NCI-H1417 treated with DMSO at 0.1 percent for 48 hours (cell line): ENCODE results near the gene TGFBR3.

Source experiments
- DNase-seq: peaks from one replicate; lab custom pipeline; 2025; lab: John Stamatoyannopoulos, UW

Gene TGFBR3

DNA sequence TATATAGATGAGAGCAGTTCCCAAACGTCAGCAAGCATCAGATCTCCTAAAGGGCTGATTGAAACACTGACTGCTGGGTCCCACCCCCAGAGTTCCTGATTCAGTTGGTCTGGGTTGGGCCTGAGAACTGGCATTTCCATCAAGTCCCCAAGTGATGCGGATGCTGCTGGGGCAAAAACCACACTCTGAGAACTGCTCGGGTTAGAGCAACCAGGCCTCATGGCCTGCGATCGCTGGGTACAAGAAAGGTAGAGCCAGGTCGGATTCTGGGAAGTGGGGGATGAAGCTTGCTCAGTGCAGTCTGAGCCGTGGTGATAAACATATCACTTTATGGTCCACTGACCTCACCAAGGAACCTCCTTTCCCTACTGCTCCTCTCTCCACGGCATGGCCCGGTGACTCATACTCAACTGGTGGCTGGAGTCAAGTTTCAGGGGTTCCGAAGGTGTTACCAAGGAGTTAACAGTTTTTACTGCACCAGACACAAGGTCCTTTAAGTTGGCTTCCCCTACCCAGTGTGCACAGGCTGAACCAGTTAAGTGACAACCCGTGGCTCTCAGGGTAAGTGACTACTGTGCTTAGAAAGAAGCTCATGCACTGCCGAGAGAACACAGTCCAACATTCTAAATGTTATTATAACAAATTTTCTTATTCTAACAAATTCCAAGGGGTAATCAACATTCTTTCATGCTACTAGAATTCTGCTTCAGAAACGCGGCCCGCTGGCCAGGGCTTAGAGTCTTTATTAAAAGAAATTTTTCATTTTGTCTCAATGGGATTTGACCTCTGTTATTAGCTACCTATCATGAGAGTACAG, 153.5 kb downstream of the TGFBR3 start:
- DNase-seq: no peak

DNA sequence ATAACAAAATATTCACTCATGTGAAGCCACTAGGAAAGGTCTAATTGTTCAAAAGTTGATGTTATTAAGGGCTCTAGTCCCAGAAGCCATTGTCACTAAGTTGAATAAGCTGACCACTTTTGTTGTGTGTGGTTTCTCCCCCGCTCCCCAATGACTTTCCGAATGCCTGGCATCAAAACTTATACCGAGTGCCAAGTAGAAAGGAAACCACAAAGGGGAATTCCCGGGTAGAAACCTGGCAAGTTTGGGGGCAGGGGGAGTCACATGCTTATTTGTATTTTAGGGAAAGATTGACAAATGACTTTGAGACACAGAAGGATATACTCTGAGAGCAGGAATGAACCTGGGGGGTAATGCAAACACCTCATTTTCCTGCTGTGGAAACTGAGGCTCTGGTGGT, 154.1 kb downstream of the TGFBR3 start:
- no peak for DNase-seq

GRCh38 chr1:91730801-91731732, 154.9 kb downstream of the TGFBR3 start:
- DNase-seq: no peak

- DNase-seq: no peak
Measured at GRCh38 chr1:91729621-91730358, 156.2 kb downstream of the TGFBR3 start.

DNA sequence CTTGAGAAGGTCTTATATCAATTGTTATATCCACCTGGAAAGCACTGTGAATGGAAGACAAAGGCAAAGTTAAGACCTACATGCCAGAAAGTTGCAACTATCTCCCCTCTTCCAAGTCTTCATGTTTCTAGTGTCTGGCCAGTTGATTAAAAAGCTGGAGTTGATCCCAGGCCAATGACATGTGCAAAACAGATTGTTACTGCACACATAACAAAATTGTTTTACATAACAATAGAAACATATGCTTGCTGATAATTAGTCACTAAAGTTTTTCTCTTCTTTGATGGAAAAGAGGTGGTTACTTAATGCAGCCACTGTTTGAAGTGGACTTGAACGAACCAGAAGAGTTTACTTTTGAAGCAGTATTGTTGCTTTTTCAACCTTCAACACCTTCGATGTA, 158.2 kb downstream of the TGFBR3 start:
- no peak for DNase-seq

DNA sequence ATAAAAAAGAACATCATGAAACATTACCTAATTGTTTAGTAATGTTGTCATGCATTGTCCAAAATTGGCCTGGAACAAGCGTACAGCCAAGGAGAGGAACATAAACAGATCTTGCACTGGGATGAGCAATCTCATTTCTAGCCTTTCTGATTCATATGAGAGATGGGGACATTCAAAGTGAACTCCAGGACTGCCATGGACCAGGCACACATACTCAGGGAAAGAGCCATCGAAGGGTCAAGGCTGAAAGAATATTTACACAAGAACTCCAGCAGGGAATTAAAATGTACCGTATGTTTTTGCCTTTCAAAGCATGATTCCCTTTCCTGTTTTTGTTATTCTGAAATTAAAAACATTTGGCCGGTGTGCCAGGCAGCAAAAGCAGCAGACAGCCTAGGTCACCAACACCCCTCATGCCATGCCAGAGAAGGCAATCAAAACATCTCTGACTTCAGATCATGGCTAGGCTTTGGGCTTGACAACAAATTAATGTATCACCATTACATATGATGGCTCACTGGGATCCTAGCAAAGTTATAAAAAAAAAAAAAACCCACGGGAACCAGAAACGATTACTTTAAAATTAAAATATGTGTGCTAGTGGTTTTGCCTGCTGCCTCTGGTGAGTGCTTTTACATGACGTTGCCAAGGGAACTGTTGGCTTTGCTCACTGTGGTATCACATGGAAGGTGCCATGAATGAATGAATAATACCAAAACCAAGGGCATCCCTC, 159.8 kb downstream of the TGFBR3 start:
- no peak for DNase-seq

DNA sequence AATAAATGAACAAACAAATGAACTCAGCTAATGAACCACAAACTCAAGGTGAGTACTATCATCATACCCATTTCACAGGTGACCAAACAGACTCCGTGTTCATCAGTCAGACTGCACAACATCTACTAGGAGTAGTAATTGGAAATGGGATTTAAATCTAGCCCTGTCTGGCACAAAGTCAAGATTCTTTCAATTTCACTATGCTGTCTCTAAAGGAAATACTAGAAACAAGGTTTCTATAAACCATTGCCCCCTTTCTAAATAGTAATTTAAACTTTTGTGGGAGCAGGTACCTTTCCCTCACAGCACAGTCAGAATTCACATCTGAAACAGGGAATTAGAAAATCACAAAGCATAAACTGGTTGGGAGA, 160.3 kb downstream of the TGFBR3 start:
- no peak for DNase-seq

- DNase-seq: no peak
Measured at GRCh38 chr1:91724644-91725043, 161.3 kb downstream of the TGFBR3 start.

DNA sequence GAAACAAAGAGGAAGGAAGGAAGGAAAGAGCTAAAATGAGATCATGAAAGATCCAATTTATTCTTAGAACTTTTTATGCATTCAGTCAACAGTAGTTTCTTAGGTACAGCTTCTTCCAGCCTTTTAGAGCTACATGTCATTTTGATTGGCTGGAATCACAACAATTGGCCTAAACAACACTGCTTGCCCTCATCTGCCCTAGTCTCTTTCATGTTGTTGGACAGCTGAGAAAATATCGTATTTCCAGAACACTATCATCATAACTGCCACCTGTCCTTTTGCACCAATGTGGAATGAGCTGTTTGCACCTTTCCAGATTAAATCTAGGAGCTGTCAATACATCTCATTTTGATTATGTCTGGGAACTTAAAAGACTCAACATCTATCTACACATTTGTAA, 161.7 kb downstream of the TGFBR3 start:
- no peak for DNase-seq

- no peak for DNase-seq
Measured at GRCh38 chr1:91720044-91720443, 165.9 kb downstream of the TGFBR3 start.

- no peak for DNase-seq
Measured at GRCh38 chr1:91718877-91719276, 167.1 kb downstream of the TGFBR3 start.

DNA sequence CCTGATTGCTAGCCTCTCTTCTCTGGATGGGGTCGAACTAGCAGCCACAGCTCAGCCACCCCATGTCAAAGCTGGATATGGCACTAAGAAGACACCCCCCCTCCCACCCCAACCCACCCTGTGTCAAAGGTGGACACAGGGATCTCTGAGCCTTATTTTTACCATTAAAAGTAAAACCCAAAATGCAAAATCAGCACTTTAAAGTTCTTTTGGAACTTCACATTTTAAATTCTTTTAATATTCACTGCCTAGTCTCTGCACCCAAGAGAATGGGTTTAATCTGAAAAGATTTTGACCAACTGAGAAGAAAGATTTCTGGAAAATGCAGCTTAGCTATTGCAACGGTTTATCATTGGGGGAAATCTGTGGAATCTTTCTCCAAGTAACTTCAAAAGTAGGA, 167.6 kb downstream of the TGFBR3 start:
- DNase-seq: no peak

DNA sequence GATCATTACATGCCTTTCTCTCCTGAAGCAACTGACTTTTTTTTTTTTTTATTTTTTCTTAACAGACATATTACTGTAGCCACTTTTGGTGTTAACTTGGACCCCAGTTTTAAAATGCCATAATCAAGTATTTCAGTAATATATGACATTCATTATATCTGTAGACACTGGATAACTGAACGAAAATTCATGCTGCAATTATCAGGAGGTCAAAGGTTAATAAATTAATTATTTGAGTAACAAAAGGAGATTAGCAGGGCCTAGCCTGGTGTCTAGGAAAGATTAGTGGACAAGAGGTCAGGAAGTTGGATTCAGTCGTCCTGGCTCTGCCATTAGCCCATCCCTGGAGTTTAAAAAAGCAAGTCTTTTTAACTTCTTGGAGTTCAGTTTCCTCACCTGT, 168.1 kb downstream of the TGFBR3 start:
- DNase-seq: no peak

DNA sequence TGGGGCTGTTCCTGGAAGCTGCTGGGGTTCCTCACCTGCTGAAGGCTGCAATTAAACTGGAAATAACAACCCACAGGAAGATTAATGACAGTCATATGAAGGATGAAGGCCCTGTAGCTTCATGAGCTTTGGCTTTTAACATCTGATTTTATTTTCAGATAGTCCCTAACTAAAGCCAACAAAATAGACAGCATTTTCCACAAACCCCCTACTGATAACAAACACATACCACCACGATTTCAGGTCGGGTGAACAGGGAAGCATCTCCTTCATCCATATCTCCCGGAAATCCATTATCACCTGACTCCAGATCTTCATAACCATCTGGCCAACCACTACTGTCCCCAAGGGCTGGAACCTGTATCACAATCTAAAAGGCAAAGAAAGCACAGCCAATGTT, 169.6 kb downstream of the TGFBR3 start:
- DNase-seq: no peak

DNA sequence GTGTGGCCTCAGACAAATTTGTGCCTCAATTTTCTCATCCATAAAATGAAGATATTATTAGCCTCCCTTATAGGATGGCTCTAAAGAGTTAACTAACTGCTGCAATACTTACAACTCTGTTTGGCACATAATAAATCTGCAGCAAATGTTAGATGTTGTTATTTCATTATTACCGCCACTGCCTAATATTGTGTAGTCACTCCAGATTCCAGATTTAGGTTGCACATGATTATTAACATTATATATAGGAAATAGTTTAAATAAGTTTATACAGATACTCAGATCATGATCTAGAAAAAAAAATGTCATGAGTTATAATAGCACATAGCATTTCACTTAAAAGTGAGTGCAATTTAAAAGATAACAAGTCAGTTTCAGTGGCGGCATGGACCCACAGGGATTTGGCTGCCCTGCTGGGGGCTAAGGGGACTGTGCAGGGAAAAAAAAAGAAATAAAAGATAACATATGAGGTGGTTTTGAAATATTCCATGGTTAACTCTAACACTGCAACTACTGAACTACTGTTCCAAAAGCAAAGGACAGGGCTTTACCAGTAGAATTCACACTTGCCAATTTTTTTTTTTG, 170.4 kb downstream of the TGFBR3 start:
- no peak for DNase-seq

DNA sequence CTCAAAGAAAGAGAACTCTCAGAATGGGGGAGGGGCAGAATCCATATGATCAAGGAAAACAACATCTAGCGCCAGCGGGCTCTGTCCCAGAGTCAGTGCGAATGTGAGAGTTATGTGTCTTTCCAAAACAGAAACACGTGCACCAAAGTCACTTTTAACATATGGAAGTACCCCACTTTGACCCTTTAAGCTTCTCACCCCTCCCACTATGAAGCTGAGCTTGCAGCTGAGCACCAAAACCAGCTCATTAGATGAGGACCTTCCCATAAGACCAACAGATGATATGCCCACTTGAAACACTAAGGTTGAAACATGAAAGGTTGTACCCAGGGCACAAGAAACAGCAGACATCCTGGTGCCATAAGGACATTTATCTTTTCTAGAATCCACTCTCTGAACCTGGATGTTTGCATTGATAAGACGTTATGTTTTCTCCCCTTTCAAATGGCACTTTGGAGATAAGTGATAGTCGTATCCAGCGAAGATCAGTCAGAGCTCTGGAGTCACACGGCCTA, 171.0 kb downstream of the TGFBR3 start:
- no peak for DNase-seq

GRCh38 chr1:91712981-91713841, 172.7 kb downstream of the TGFBR3 start:
- no peak for DNase-seq

DNA sequence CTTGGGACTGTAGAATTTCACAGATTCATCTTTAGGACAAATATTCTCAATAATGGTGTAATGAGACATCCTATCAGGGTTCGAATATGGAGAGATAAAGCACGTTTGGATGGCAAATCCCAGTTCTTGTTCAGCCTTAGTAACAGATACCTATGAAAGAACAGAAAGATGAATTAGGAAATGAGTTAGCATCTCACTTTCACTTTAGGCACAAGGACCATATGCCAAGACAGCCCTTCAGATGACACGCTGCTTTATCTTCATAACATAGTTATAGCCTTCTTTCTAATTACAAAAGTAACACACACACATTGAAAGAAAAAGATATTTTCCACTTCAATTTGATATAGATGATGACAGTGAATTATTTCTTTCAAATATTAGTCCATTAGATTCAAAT, 173.6 kb downstream of the TGFBR3 start:
- DNase-seq: no peak

DNA sequence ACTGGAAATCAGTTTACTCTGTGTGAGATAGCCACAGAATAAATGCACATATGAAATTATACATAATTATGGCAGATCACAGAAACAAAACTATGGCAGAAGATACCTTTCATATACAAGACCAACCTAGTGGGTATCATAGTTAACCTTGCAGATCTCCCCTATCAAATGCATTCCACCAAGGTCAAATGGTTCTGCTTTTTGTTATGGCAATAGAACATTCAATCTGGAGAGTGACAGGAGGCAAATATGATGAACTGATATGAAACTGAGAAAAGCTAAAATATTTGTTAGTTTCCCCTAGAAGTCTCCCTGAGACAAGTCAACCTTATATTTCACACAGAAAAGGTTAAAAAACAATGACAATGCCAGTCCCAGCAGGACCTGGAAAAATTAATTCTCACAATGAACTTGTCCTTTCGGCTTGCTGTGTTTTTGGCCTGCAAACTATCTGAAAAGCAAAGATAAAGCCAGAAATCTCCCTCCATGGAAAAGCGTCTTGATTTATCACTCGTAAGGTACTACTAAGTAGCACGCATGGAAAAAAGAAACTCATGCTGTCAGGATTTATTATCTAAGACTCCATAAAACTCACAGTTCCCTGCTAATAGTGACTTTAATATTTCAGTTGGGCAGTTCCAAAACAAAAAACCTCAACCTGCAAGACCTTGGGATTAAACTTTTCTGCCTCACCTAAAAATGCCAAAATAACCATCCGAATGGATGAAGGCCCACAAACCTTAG, 174.3 kb downstream of the TGFBR3 start:
- no peak for DNase-seq

DNA sequence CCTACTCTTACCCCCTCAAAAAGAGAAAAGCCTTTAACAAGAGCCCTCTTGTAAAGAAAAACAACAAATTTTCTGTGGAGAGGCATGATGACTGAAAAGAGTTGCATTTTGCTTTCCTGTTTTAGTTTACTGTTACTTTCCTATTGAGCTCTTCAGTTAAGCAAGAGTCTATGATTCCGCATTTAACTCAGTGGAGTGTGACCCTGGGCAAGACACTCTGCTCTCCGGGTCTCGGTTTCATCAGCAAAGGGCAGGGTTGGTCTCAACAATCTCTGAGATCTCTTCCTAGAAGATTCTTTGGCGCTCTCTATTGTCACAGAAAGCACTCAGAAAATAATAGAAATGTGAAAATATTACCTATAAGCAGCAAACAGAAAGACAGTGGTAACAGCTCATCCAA, 175.7 kb downstream of the TGFBR3 start:
- no peak for DNase-seq
